GM18519 (cell line): ENCODE data around the gene KRT35.

Experiments used
- ATAC-seq: cut with Tn5 transposase; IDR thresholded peaks from one replicate; pipeline ENCODE4 v1.9.1; 2021; ENCODE audit warnings: mild to moderate bottlenecking, moderate library complexity; ENCODE audit not compliant: unreplicated experiment, low FRiP score

KRT35 gene

GRCh38 chr17:41481036-41481435 is at the start of gene KRT35:
Gene KRT35 (minus strand): TSS chr17:41481151. CDS start chr17:41481097, 54 bp downstream.
- no peak for ATAC-seq

DNA sequence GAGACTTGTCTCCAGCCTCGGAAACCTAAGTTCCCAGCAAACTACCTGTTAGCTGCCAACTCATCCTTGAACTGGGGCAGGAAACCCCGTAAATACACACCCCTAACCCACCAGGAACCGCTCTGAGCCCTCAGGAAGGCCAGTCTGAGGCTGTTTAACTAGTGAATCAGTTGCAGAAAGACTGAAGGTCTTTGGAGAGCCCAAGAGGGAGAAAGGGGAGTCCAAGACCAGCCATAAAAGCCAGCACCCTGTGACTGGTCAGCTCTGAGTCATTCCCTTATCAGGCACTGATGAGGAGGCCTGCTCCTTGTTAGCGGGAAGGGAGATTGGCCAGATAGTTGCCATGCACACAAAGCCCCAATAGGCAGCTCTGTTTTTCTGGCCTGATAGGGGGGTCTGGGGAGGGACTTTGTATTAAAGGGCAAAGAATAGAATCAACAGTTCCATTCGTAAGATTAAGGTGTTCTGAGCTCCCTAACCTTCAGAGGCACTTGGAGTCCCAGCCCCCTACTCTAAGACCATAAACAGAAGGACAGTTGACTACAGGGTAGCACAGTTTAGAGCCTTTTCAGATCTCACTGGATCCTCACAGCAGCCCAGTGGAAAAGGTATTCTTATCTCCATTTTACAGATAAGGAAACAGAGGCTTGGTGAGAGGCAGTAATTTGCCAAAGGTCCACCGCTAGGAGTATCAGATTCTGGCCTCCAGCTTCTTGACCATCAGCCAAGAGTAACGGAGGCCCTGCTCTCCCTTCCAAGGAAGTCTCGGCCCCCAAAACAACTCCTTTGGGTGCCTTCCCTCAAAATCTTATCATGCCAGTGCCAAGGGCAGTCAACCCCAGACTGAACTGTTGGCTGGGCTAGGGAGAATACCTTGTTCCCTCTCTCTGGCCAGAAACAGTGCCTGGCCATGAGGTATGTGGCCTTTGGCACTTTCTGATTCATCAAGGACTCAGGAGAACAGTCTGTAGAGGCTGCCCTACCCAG is 49.4 kb upstream of the KRT35 start:
- ATAC-seq: no peak

- ATAC-seq: no peak
Measured at GRCh38 chr17:41529491-41529915, 48.6 kb upstream of the KRT35 start.

DNA sequence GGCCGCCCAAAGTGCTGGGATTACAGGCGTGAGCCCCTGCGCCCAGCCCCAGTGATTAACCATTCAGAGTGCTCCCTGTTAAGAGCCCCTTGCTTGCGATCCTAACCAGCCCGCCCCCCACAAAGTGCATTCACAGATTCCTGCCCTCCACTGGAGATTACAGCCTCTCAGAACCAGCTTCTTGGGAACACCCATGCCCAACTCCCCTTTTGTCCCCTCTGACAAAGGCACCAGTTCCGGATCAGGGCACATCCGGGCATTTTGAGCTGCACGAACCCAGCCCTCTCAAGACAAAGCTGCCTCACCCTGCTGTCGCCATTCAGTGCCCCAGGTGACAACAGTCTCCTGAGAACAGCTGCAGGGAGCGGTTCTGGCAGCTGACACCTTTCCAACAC is 48.0 kb upstream of the KRT35 start:
- no peak for ATAC-seq

DNA sequence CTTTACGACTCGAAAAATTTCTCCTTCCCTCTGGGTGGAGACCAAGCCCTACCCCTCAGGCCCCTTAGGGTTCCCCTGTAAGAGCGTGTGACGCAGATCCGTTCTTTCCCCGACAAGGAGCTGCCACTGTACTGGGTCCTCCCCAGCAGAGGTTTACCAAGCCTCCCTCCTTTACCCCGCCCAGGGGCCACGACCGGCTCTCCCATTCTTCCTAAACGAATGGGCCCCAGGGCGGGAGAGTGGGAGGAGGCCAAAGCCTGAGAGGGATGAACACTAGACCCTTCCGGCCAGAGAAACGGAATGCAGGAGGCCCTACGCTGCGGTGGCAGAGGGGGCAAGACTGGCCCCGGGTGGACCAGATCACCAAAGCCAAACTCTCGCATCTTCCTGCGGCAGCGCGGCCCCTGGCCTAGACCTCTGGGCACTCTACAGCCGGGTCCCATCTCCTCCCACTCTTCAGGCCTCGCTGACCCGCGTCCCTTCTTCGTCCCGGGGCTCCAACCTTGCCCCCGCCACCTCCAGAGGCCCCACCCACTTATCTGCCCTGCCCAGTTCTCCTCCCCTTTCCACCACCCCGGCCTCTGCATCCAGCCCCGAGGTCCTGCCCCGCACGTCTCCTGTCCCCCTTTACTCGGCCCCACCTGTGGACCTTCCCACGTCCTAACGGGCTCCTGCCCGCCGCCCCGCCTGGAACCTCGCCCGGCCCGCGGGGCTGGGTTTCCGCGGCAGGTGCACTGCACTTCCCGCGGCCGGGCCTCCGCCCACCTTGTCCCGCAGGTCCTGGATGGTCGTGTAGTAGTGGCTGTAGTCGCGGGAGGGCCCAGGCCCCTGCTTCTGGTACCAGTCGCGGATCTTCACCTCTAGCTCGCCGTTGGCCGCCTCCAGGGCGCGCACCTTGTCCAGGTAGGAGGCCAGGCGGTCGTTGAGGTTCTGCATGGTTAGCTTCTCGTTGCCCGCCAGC is 46.4 kb upstream of the KRT35 start:
- no peak for ATAC-seq

- ATAC-seq: no peak
Measured at GRCh38 chr17:41524261-41524660, 43.3 kb upstream of the KRT35 start.

DNA sequence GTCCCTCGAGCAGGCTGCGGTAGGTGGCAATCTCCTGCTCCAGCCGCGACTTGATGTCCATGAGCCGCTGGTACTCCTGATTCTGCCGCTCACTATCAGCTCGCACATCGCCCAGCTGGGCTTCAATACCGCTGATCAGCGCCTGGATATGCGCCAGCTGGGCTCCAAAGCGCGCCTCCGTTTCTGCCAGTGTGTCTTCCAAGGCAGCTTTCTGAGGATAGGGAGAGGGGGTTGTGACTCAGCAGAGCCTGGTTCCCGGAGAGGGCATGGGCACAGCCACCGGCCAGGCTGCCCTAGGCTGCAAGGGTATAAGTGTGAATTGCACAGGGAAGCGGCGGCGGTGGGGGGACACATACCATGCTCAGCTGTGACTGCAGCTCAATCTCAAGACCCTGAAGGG is 42.8 kb upstream of the KRT35 start:
- ATAC-seq: no peak

DNA sequence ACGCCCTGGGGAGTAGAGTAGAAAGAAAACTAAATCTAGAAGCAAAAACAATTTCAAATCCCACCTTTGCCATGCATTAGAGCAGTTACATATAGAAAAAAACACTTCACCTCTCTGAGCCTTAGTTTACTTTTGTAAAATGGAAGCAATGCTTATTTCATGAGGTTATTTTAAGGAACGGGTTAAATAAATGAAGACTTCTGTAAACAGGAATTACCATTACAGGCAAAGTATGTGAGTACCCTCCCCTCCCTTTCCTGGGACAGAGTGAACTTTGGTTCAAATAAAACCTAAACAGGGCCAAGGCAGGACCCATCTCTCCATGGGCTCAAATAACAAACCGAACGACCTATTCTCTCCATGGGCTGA is 42.3 kb upstream of the KRT35 start:
- ATAC-seq: no peak

GRCh38 chr17:41522301-41523224 is 41.6 kb upstream of the KRT35 start:
- no peak for ATAC-seq

GRCh38 chr17:41521574-41522261 is 40.8 kb upstream of the KRT35 start:
- no peak for ATAC-seq

DNA sequence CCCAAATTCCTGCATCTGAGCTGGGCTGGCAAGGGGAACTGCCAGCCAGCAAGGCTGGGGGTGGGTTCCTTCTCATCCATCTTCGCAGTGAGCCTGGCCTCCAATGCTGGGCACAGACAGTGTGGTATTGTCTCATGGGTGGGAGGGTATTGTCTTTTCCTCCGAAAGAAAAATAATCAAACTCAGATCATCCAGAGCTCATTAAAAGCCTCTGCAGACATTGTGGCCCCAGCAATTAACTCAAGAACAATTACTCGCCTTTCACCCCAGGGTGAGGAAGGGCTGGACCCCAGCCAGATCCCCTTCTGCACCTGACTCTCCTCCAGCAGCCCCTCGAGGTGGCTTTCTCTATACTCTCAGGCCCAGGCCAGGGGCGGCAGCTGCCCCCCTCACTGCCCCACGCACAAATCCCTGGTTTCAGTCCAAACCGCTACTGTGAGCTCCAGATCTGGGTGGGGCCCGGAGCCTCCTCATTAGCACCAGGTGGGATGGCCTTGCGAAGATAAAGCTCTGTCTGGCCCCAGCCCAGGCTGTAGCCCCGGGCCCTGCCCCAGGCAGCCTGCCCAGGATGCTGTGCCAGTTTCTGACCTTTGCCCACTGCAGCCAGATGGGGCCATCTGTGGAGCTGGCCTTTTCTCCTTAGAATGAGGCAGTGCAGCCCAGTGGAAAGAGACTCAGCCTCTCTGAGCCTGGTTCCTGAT is 40.0 kb upstream of the KRT35 start:
- no peak for ATAC-seq

GRCh38 chr17:41519501-41520224 is 38.7 kb upstream of the KRT35 start:
- no peak for ATAC-seq

GRCh38 chr17:41518789-41519449 is 38.0 kb upstream of the KRT35 start, which contains the start of gene KRT15:
Gene KRT15 (minus strand): TSS chr17:41518890. CDS start chr17:41518827, 63 bp downstream.
- no peak for ATAC-seq

- no peak for ATAC-seq
Measured at GRCh38 chr17:41518031-41518430, 37.1 kb upstream of the KRT35 start.

DNA sequence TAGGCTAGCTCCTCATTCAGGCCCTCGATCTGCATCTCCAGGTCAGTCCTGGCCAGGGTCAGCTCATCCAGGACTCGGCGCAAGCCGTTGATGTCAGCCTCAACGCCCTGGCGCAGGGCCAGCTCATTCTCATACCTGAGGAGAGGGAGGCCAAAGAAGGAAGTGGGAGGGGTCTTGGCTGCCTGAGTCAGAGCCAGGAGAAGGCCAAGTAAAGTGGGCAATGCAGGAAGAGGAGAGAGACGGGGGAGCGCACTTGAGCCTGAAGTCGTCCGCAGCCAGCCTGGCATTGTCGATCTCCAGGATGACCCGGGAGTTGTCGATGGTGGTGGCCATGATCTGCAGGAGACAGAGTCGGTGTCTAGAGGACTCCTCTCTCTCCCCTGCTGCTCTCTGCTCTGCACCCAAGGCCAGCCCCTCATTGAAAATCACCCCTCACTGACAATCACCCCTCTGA is 35.9 kb upstream of the KRT35 start:
- ATAC-seq: no peak

DNA sequence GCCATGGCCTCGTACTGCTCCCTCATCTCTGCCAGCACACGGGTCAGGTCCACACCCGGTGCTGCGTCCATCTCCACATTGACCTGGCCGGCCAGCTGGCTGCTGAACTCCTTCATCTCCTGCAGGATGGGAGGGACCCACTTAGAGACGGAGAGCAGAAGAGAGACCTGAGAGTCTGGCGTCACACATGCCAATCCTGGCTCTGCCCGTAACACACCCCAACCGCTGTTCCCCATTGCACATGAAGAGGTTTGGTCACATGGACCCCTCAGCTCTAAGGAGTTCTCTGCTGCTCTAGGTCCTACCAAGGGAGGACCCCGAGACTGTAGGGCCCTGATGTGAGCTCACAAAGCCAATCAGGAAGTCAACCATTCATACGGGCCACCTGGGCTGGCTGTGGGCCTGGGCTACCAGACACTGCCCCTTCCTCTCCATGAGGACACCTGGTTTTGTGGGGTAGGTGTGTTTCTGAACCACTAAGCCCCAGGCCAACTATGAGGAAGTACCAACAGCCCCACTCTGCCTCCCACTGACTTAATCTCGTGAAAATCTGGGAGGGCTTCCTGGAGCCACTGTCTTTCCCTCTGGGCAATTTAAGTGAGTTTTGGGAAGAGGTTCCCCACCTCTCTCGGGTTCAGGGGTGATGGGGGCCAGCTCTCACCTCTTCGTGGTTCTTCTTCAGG is 35.3 kb upstream of the KRT35 start:
- no peak for ATAC-seq

GRCh38 chr17:41513168-41513547 is 32.2 kb upstream of the KRT35 start:
- no peak for ATAC-seq
